Duodenal mucosa (tissue), 2 donors: Measurements from ENCODE around the gene MYG1.

Experiments used
- H3K27ac ChIP-seq: one replicate; pipeline ENCODE4 v1.7.0; 2013; ENCODE audit warnings: low read depth, low read length
- H3K27me3 ChIP-seq, 2 donors: one replicate each; pipeline ENCODE4 v1.7.0; 2013; ENCODE audit warnings: low read length in 2 of 2, control low read depth in 1 of 2; ENCODE audit not compliant: insufficient read depth in 2 of 2, control insufficient read depth in 1 of 2
- H3K36me3 ChIP-seq, 2 donors: one replicate each; pipeline ENCODE4 v1.7.0; 2013; ENCODE audit warnings: low read length in 2 of 2, control low read depth in 1 of 2; ENCODE audit not compliant: insufficient read depth in 2 of 2, control insufficient read depth in 1 of 2
- H3K4me1 ChIP-seq, 2 donors: one replicate each; pipeline ENCODE4 v1.7.0; 2013; ENCODE audit warnings: low read length in 2 of 2, control low read depth in 1 of 2; ENCODE audit not compliant: insufficient read depth in 2 of 2, control insufficient read depth in 1 of 2
- H3K4me3 ChIP-seq, 2 donors: one replicate each; pipeline ENCODE4 v1.7.0; 2013; ENCODE audit warnings: low read length in 2 of 2, low read depth in 1 of 2
- H3K9ac ChIP-seq, 2 donors: one replicate each; pipeline ENCODE4 v1.7.0; 2013; ENCODE audit warnings: low read length in 2 of 2, low read depth in 1 of 2
- H3K9me3 ChIP-seq, 2 donors: one replicate each; pipeline ENCODE4 v1.7.0; 2013; ENCODE audit warnings: low read length in 2 of 2, control low read depth in 1 of 2; ENCODE audit not compliant: control insufficient read depth in 1 of 2

The MYG1 gene

GRCh38 chr12:53352331-53353256, 53.1 kb downstream of the MYG1 start:
- peak overlapping the region; percentile 27 for H3K27ac ChIP-seq
- no peaks in the 10 kb centered on the region for H3K27me3 ChIP-seq
- H3K36me3 ChIP-seq = no peaks in the 10 kb centered on the region
- peak overlapping the region; percentile 4 to 37 for H3K4me3 ChIP-seq
- H3K4me1 ChIP-seq = peaks cover 7 to 8% of the 10 kb centered on the region in 2 donors
- no peaks in the 10 kb centered on the region for H3K9me3 ChIP-seq
- peak overlapping the region; percentile 16 to 35 for H3K9ac ChIP-seq

GRCh38 chr12:53353257-53353655, 53.8 kb downstream of the MYG1 start:
- Histone ChIP-seq H3K4me1 (peaks cover 7 to 8% of the 10 kb centered on the region in 2 donors), H3K36me3 (no peaks in the 10 kb centered on the region), H3K27me3 (no peaks in the 10 kb centered on the region), H3K27ac (no peak overlapping the region), H3K4me3 (no peak overlapping the region), H3K9me3 (no peaks in the 10 kb centered on the region), H3K9ac (peak overlapping the region in 1 of 2 donors; percentile 35)

- H3K36me3 ChIP-seq = no peaks in the 10 kb centered on the region
- no peak overlapping the region for H3K27ac ChIP-seq
These were observed 55.6 kb downstream of the MYG1 start for GRCh38 chr12:53355121-53355520.

More at GRCh38 chr12:53355121-53355520, 55.6 kb downstream of the MYG1 start:
- Histone ChIP-seq H3K4me3 (no peak overlapping the region), H3K4me1 (peaks cover 7 to 8% of the 10 kb centered on the region in 2 donors), H3K9me3 (no peaks in the 10 kb centered on the region), H3K9ac (no peak overlapping the region), H3K27me3 (no peaks in the 10 kb centered on the region)
